Left colon (tissue), 2 donors: ENCODE data around the gene TEX48. TPM values are rescaled to one million over a fixed set of nuclear protein-coding genes. Genes with fewer than 3 reads are reported as not detected.

Experiments
- ATAC-seq: fragments of 200-7000 bp; cut with Tn5 transposase; one replicate; pipeline ENCODE4 v1.9.1; 2020; ENCODE audit warnings: mild to moderate bottlenecking, moderate library complexity
- DNase-seq, 2 donors: peaks; one replicate each; pipeline ENCODE4 v3.0.0-alpha.2; 2020
- intact Hi-C, 2 donors: fragments of 100-400 bp; cut with DNase I in 1 of 2; cut with micrococcal nuclease in 1 of 2; formaldehyde crosslinking; loops; one replicate each; pipeline versions ENCODE4 v1.11.2 to v1.14.0; 2022; cut with DNase I, micrococcal nuclease
- total RNA-seq, 2 donors: library from RNA; stranded (reverse); fragmentation: NEBNext Ultra II Directional; extraction: Animal tissue kit (Norgen Biotek cat#: 25700); gene quantifications; one replicate each; pipeline ENCODE4 v1.2.1, GENCODE V29; 2021
- donor health status: DM: no; HTN: no; CAD: no.
- donor health status: DM: yes; HTN: yes; CAD: no.

The TEX48 gene
- total RNA-seq, 2 donors from 2014 or later: not detected

DNA sequence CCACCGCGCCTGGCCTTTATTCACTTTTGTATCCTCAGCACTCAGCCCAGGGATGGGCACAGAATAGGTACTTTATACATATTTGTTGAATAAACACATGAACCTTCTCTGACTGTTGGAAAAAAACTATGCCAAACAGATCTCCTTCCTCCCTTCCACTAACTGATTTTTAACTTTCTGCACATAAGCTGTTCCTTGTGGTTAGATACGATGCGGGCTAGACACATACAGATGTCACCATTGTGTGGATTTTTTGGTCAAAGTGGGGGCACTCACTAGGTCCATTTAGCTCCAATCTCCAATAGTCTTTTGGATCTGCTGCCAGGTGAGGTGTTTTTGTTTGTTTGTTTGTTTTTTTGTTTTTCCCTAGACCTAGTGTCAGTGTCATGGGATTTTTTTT is 5.1 kb downstream of the TEX48 start:
- intact Hi-C loops: no loop called here
- no peak for ATAC-seq

GRCh38 chr9:114674798-114675540 is 7.0 kb downstream of the TEX48 start:
- ATAC-seq (no peak), DNase-seq (no peak)
- intact Hi-C loops: no loop called here

More for the DNA sequence above, 5.1 kb downstream of the TEX48 start:
- no peak for DNase-seq

- intact Hi-C loops: no loop called here
- ATAC-seq (no peak), DNase-seq (no peak)
These were observed 7.8 kb downstream of the TEX48 start for GRCh38 chr9:114674076-114674797.

- ATAC-seq (no peak), DNase-seq (no peak)
- intact Hi-C loops: no loop called here
These were observed 10.4 kb downstream of the TEX48 start for GRCh38 chr9:114671605-114672004.

GRCh38 chr9:114669961-114670360 is 12.0 kb downstream of the TEX48 start:
- intact Hi-C loops: no loop called here
- DNase-seq: no peak
- no peak for ATAC-seq

GRCh38 chr9:114668146-114668545 is 13.8 kb downstream of the TEX48 start:
- ATAC-seq: no peak
- no peak for DNase-seq
- intact Hi-C loops: no loop called here

DNA sequence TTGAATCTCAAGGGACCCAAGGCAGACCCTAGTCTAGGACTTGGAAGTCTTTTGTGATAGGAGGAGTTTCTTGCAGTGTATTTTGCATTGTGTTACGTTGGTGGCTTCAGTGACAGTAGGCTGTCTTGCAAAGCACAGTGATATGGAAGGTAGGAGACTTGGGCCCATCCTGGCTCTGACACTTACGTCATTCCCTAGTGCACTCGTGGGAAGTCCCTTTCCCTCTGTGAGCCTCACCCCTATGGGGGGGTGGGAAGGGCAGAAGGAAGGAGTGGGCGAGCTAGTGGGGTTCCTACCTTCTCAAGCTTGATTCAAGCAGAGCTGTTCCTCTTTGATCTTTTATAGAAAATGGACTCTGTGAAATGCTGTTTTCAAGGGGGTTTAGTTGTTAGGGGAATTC is 15.1 kb downstream of the TEX48 start:
- no peak for ATAC-seq
- intact Hi-C loops: no loop called here
- DNase-seq: no peak

- ATAC-seq: no peak
- DNase-seq: no peak
- intact Hi-C loops: no loop called here
These were observed 15.6 kb downstream of the TEX48 start for GRCh38 chr9:114666401-114666800.

GRCh38 chr9:114664181-114664580 is 17.8 kb downstream of the TEX48 start:
- ATAC-seq (no peak), DNase-seq (no peak)
- intact Hi-C loops: no loop called here

DNA sequence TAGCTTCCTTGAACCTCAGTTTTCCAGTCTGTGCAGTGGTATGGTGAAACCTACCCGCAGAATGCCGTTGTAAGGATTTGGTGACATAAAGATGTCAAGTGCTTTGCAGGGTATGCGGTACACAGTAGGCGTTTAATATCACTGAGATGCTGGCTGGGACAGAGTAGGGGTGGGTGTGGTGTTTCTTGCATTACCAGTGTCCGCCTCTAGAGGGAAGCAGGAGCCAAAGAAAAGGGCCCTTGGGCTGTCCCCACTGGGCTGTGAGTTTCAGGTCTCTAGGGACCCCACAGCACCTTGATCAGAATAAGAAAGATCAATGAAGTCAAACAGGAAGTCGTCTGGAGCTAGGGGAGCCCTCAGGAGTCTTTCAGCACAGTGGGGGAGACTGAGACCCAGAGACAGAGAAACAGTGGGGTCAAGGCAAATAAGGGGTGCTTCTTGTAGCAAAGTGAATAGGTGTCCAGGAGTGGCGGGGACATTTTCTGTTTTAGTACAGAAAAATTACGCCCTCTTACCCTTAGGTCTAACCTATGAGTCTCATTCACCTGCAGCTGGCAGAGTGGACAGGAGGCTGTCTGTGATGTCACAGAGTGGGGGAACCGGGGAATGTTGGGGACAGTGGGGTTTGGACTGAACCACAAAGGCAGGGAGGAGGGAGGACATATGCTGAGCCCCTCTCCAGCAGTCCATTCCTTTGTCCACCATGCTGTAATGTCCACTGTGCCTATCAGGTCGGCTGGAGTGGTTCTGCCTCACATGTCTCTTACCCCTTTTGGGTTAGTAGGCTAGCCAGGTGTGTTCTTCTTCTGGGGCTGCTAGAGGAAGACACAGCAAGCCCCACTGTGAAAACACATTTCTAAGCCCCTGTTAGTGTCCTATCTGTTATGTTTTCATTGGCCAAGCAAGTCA is 19.7 kb downstream of the TEX48 start:
- DNase-seq (peak in 1 of 2 donors; percentile 49), ATAC-seq (peak; percentile 78)
- intact Hi-C loops: no loop called here

GRCh38 chr9:114657705-114658104 is 24.3 kb downstream of the TEX48 start, which contains the start of gene TEX53:
Gene TEX53 (minus strand): TSS chr9:114657805. CDS start chr9:114657774, 31 bp downstream.
- intact Hi-C loops: loop anchor here in 1 of 2 donors (10.0 kb wide), 1 partner anchor 243 kb away; no protein-coding TSS in a partner anchor
- DNase-seq (no peak), ATAC-seq (no peak)

- intact Hi-C loops: loop anchor here in 1 of 2 donors (10.0 kb wide), 1 partner anchor 242 kb away; no protein-coding TSS in a partner anchor
- ATAC-seq: no peak
- no peak for DNase-seq
These were observed 25.7 kb downstream of the TEX48 start for GRCh38 chr9:114656301-114656700.

- intact Hi-C loops: loop anchor here in 1 of 2 donors (10.0 kb wide), 1 partner anchor 241 kb away; no protein-coding TSS in a partner anchor
- ATAC-seq: no peak
- DNase-seq: no peak
These were observed 26.3 kb downstream of the TEX48 start for GRCh38 chr9:114655689-114656088.

GRCh38 chr9:114653556-114654159 is 28.3 kb downstream of the TEX48 start:
- intact Hi-C loops: loop anchor here (5.0 to 10.0 kb wide), 3 partner anchors 166 to 246 kb away; no protein-coding TSS in a partner anchor
- DNase-seq: peak; percentile 51 to 83
- peak; percentile 85 for ATAC-seq

- intact Hi-C loops: loop anchor here (5.0 to 10.0 kb wide), 3 partner anchors 166 to 246 kb away; no protein-coding TSS in a partner anchor
- no peak for ATAC-seq
- no peak for DNase-seq
These were observed 29.0 kb downstream of the TEX48 start for GRCh38 chr9:114652776-114653555.

DNA sequence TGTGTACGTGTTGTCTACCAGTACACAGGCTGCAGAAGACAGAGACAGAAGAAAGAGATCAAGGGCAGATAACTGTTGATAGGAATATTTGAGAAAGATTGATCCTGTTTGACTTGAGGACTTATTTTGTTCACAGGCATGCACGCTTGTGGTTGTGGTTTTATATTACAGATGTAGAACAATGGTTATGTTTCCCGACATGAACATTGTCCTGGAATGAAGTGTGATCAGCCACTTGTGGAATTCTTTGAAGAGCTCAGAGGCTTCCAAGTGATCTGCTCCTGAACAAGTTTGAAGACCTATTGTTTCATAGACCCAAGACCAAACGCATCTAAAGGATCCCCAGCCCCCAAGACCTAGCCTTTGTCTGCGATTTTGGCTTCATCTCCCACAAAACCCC is 38.1 kb downstream of the TEX48 start:
- intact Hi-C loops: no loop called here
- DNase-seq (no peak), ATAC-seq (no peak)

- intact Hi-C loops: no loop called here
- ATAC-seq (no peak), DNase-seq (no peak)
These were observed 39.0 kb downstream of the TEX48 start for GRCh38 chr9:114643001-114643400.

DNA sequence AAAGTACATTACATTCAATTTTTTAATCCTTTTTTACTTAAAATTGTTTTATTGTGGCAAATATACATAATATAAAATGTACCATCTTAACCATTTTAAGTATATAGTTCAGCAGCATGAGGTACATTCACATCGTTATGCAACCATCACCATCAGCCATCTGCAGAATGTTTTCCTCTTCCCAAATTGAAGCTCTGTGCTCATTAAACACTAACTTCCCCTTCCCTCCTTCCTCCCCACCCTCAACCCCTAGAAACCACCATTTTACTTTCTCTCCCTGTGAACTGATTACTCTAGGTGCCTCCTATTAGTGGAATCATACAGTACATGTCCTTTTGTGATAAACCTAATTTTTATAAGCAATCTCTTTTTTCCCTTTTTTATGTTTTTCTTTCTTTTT is 40.0 kb downstream of the TEX48 start:
- no peak for DNase-seq
- intact Hi-C loops: no loop called here
- ATAC-seq: no peak
